HG03469 (cell line): ENCODE results near the gene ZNF831.

ENCODE experiments used
- ATAC-seq: cut with Tn5 transposase; IDR thresholded peaks from one replicate; pipeline ENCODE4 v1.9.1; 2021; ENCODE audit warnings: mild to moderate bottlenecking, moderate library complexity, moderate number of reproducible peaks; ENCODE audit not compliant: unreplicated experiment

Gene ZNF831

GRCh38 chr20:59154317-59155013, 9.2 kb upstream of the ZNF831 start:
- ATAC-seq: no peak

GRCh38 chr20:59157064-59157463, 6.6 kb upstream of the ZNF831 start:
- ATAC-seq: no peak

GRCh38 chr20:59157531-59157930, 6.1 kb upstream of the ZNF831 start:
- ATAC-seq: no peak

- no peak for ATAC-seq
These were observed 5.6 kb upstream of the ZNF831 start for GRCh38 chr20:59157961-59158541.

- no peak for ATAC-seq
These were observed 4.9 kb upstream of the ZNF831 start for GRCh38 chr20:59158673-59159072.

GRCh38 chr20:59159091-59159490, 4.5 kb upstream of the ZNF831 start:
- no peak for ATAC-seq

GRCh38 chr20:59159493-59160376, 3.9 kb upstream of the ZNF831 start:
- ATAC-seq: no peak

- ATAC-seq: no peak
These were observed 3.1 kb upstream of the ZNF831 start for GRCh38 chr20:59160389-59161115.

GRCh38 chr20:59161721-59162120, 1.9 kb upstream of the ZNF831 start:
- ATAC-seq: no peak

GRCh38 chr20:59164686-59165391, 1.2 kb downstream of the ZNF831 start:
- no peak for ATAC-seq

GRCh38 chr20:59165396-59165795, 1.8 kb downstream of the ZNF831 start:
- ATAC-seq: no peak

- ATAC-seq: no peak
These were observed 2.5 kb downstream of the ZNF831 start for GRCh38 chr20:59165891-59166709.

GRCh38 chr20:59170406-59171349, 7.1 kb downstream of the ZNF831 start:
- no peak for ATAC-seq

- ATAC-seq: no peak
These were observed 8.4 kb downstream of the ZNF831 start for GRCh38 chr20:59171986-59172385.

- no peak for ATAC-seq
These were observed 10.4 kb downstream of the ZNF831 start for GRCh38 chr20:59173938-59174491.

GRCh38 chr20:59175002-59175401, 11.4 kb downstream of the ZNF831 start:
- ATAC-seq: no peak

- no peak for ATAC-seq
These were observed 12.2 kb downstream of the ZNF831 start for GRCh38 chr20:59175861-59176260.

GRCh38 chr20:59176812-59177211, 13.2 kb downstream of the ZNF831 start:
- no peak for ATAC-seq
